Fibroblast of villous mesenchyme (primary cell): ENCODE data around the gene RET. TPM values are rescaled to one million over a fixed set of nuclear protein-coding genes. Genes with fewer than 3 reads are reported as not detected.

Experiments used
- DNase-seq: peaks from one replicate; pipeline ENCODE4 v3.0.0-alpha.2; 2010; ENCODE audit warnings: low read depth
- H3K4me3 ChIP-seq: 2 replicates; pipeline ENCODE4 v1.5.1; 2011; ENCODE audit warnings: low read depth, mild to moderate bottlenecking, low read length
- total RNA-seq: library from RNA; depleted of rRNA; stranded (reverse); fragments of >200 nt; gene quantifications from 2 replicates; pipeline ENCODE4 v1.2.3, GENCODE V29; 2012
- TF ChIP-seq, protein P1 (sequence below): IDR thresholded peaks from 2 replicates; pipeline ENCODE4 v1.5.1; 2012; ENCODE audit warnings: low read depth, mild to moderate bottlenecking, low read length; ENCODE audit not compliant: insufficient read depth

RET gene
- total RNA-seq, 1 donor, result 0.43 TPM

DNA sequence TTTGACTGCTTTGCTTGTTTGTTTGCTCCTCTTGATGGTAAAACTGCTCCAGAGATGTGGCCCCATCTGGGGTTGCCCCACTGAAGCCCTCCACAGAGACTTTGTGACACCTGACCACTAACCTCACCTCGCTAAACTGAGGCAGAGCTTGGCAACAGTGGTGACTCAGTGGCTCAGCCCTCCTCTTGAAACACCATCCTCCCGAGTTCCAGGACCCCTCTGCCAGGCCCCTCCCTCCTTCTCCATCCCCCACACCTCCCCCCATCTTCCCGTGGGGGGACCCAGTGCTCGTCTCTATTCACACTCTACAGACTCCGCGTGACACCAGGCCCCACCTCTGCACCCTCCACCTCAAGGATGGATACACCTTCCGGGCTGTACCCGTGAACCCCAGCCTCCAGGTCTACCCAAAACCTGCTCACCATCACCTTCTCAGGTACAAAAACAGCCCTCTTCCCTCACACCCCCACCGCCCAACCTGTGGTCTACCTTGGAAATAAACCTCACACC lies 19.0 kb upstream of the RET start:
- H3K4me3 ChIP-seq, result no peak overlapping the region
- TF ChIP-seq, protein P1, sequence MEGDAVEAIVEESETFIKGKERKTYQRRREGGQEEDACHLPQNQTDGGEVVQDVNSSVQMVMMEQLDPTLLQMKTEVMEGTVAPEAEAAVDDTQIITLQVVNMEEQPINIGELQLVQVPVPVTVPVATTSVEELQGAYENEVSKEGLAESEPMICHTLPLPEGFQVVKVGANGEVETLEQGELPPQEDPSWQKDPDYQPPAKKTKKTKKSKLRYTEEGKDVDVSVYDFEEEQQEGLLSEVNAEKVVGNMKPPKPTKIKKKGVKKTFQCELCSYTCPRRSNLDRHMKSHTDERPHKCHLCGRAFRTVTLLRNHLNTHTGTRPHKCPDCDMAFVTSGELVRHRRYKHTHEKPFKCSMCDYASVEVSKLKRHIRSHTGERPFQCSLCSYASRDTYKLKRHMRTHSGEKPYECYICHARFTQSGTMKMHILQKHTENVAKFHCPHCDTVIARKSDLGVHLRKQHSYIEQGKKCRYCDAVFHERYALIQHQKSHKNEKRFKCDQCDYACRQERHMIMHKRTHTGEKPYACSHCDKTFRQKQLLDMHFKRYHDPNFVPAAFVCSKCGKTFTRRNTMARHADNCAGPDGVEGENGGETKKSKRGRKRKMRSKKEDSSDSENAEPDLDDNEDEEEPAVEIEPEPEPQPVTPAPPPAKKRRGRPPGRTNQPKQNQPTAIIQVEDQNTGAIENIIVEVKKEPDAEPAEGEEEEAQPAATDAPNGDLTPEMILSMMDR, result no peak
- no peak for DNase-seq

DNA sequence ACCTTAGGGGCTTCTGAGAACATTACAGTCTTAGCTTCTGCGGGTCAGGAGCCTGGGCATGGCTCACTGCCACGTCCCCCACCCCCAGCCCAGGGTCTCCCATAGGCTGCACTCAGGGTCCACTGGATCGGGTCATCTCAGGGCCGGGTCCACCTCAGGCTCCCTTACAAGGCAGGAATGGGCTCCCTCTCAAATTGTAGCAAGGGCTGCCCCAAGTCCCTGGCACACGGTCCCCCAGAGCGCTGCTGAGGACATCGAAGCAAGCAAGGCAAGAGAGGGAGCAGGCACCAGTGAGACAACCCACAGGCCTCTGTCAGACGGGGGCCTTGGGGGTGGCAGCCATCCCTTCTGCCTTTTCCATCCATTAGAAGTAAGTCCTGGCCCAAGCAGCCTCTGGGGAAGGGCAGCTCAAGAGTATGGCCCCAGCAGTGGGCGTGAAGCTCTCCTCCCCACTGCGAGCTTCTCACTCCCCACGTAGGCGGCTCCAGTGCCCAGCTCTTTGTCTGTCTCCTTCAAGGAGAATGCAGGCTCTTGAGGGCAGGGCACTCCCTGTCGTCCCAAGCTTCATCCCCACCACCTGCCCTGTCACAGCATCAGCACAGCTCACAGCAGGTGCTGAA lies 18.0 kb upstream of the RET start:
- no peak for DNase-seq
- no peak overlapping the region for H3K4me3 ChIP-seq

DNA sequence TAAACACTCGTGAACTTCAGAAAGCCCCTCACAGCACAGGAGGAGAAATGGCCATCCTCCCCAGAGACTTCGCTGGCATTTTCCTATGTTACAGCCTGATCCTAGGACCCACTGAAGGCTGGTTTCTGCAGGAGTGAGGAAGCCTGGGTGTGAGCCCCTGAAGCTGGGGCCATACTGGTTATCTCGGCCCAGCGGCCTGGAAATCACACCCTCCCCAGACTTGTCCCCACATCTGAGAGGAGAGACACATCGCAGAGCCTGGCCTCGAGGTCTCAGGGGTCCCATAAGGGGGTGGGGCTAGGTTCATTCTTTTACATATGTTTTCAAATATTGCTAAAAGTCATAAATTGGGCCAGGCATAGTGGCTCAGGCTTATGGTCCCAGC lies 17.5 kb upstream of the RET start:
- DNase-seq, result no peak
- TF ChIP-seq, protein P1, result no peak
- H3K4me3 ChIP-seq, result no peak overlapping the region

More for the DNA sequence above, 18.0 kb upstream of the RET start:
- TF ChIP-seq, protein P1, result no peak

DNA sequence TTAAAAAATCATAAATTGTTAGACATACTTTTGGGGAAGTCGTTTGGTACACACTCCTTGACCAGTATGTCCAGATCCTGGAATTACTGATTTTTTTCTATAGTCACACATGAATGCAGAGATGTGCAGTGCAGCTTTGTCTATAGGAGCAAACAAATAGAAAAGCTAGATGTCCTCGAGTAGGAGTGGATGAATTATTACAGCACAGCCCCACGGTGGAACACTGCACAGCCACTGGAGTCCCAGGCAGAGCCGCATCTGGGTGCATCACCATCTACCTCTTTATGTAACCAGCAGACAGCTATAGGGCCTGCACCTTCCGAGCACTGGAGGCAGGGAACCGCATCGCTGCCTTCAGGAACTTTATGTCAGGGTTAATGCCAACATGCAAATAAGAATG lies 17.0 kb upstream of the RET start:
- H3K4me3 ChIP-seq, result no peak overlapping the region
- TF ChIP-seq, protein P1, result no peak
- DNase-seq, result no peak

DNA sequence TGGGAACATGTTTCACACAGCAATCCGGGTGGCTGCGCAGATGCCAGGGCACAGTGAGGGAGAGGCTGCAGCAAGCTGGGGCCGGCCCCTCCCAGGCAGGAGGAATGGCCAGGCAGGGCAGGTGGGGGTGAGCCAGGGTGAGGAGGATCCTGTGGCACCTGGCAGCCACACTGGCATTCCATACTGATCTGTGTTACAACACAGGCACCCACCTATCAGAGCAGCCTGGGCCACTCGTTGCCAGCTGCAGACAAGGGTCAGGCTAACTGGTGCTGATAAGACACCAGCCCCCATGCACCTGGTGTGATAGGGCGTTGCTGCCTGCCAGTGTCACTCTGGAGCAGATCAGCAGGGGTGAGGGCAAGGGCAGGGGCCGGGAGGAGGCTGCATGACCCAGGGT lies 16.6 kb upstream of the RET start:
- TF ChIP-seq, protein P1, result no peak
- DNase-seq, result no peak
- no peak overlapping the region for H3K4me3 ChIP-seq

DNA sequence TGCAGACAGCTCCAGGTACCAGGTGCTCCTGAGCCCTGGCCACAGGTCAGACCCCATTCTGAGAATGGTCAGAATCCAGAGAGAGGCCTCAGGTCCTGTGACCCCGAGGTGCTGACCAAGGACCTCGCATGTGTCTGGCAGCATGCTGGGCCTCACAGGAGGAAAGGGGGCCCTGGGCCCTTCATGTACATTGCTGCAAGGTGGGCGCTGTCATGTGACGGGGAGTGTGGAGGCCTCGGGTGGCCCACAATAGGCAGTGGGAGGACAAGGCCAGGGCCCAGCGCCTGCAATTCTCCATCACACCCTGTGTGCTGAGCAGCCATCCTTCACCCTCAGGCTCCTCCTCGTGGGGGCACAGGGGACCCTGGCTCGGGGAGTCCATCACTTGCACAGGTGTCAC lies 15.5 kb upstream of the RET start:
- no peak for DNase-seq
- TF ChIP-seq, protein P1, result no peak
- no peak overlapping the region for H3K4me3 ChIP-seq

DNA sequence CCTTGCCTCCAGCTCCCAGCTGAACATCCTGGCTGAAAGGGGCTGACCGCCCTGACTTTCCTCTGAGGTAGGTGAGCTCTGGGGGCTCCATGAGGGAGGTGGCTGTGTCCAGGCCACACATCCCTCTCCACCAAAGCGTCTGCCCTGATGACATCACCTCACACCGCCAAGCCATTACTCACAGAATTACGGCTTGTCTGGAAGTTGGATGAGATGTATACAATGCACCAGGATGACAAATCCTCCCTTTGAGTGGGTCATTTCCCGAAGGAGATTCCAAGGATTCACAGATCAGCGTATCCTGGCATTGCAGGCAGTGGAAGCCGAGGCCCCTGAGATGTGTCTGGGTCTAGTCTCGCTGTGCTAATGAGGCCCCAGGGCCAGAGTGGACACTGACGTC lies 15.1 kb upstream of the RET start:
- no peak overlapping the region for H3K4me3 ChIP-seq
- DNase-seq, result no peak
- TF ChIP-seq, protein P1, result no peak
